Progenitor cell of endocrine pancreas (in vitro differentiated cells): Measurements from ENCODE around the gene ANXA3. TPM values are rescaled to one million over a fixed set of nuclear protein-coding genes. Genes with fewer than 3 reads are reported as not detected.

ENCODE experiments used
- DNase-seq: peaks from one replicate; pipeline ENCODE4 v3.0.0; 2021; ENCODE audit warnings: low spot score; ENCODE audit not compliant: unreplicated experiment
- H3K27ac Mint-ChIP-seq: 2 replicates; pipeline ENCODE4 v1.8.0; 2021; ENCODE audit warnings: mild to moderate bottlenecking, moderate library complexity, mixed read lengths
- H3K27me3 Mint-ChIP-seq: 2 replicates; pipeline ENCODE4 v1.8.0; 2021; ENCODE audit warnings: mixed read lengths
- H3K36me3 Mint-ChIP-seq: 2 replicates; pipeline ENCODE4 v1.8.0; 2022; ENCODE audit warnings: mixed read lengths; ENCODE audit not compliant: insufficient read depth
- H3K4me1 Mint-ChIP-seq: 2 replicates; pipeline ENCODE4 v1.8.0; 2021; ENCODE audit warnings: low read depth, mixed read lengths
- H3K4me3 Mint-ChIP-seq: 2 replicates; pipeline ENCODE4 v1.8.0; 2021; ENCODE audit warnings: low read depth, mild to moderate bottlenecking, moderate library complexity, mixed read lengths
- H3K9me3 Mint-ChIP-seq: 2 replicates; pipeline ENCODE4 v1.8.0; 2021; ENCODE audit warnings: low read depth, mixed read lengths
- CTCF ChIP-seq: fragments of 200-600 bp; sonication (generic); IDR thresholded peaks from one replicate; pipeline ENCODE4 v1.5.0; 2021; ENCODE audit warnings: antibody characterized with exemption, mild to moderate bottlenecking; ENCODE audit not compliant: unreplicated experiment
- total RNA-seq: library from RNA; stranded (reverse); gene quantifications from 2 replicates; pipeline ENCODE4 v1.2.1, GENCODE V29; 2021

ANXA3 gene
- total RNA-seq, 1 donor from 2014 or later = 108 TPM

- H3K4me1 Mint-ChIP-seq = peaks cover 2% of the 10 kb centered on the region
- no peaks in the 10 kb centered on the region for H3K9me3 Mint-ChIP-seq
- no peak overlapping the region for H3K4me3 Mint-ChIP-seq
- no peaks in the 10 kb centered on the region for H3K27me3 Mint-ChIP-seq
- H3K36me3 Mint-ChIP-seq = no peaks in the 10 kb centered on the region
- peak overlapping the region; percentile 43 for H3K27ac Mint-ChIP-seq
- no peak for TF ChIP-seq CTCF
- DNase-seq = no peak
Observed at GRCh38 chr4:78645853-78646757, 94.5 kb downstream of the ANXA3 start.

DNA sequence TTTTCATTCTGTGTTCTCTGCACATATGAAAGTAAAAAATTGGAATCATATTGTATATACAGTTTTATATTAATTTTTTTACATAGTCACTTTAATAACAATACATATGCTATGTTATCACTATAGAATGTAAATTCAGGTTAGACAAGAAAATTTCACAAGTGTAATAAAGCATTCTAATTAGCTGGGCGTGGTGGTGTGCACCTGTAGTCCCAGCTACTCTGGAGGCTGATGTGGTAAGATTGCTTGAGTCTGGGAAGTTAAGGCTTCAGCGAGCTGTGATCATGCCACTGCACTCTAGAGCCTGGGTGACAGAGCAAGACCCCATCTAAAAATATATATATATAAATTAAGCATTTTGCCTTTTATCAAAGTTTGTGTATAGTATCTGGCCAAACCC is 95.7 kb downstream of the ANXA3 start:
- H3K36me3 Mint-ChIP-seq = no peaks in the 10 kb centered on the region
- H3K9me3 Mint-ChIP-seq = no peaks in the 10 kb centered on the region
- no peaks in the 10 kb centered on the region for H3K27me3 Mint-ChIP-seq
- H3K27ac Mint-ChIP-seq = no peak overlapping the region
- no peak for TF ChIP-seq CTCF
- no peak for DNase-seq
- no peak overlapping the region for H3K4me3 Mint-ChIP-seq
- peaks cover 2% of the 10 kb centered on the region for H3K4me1 Mint-ChIP-seq

GRCh38 chr4:78648640-78649363 is 97.2 kb downstream of the ANXA3 start:
- Mint-ChIP-seq H3K36me3 (no peaks in the 10 kb centered on the region), H3K27ac (no peak overlapping the region), H3K9me3 (no peaks in the 10 kb centered on the region), H3K4me1 (peaks cover 2% of the 10 kb centered on the region), H3K27me3 (no peaks in the 10 kb centered on the region), H3K4me3 (no peak overlapping the region)
- no peak for TF ChIP-seq CTCF
- no peak for DNase-seq

DNA sequence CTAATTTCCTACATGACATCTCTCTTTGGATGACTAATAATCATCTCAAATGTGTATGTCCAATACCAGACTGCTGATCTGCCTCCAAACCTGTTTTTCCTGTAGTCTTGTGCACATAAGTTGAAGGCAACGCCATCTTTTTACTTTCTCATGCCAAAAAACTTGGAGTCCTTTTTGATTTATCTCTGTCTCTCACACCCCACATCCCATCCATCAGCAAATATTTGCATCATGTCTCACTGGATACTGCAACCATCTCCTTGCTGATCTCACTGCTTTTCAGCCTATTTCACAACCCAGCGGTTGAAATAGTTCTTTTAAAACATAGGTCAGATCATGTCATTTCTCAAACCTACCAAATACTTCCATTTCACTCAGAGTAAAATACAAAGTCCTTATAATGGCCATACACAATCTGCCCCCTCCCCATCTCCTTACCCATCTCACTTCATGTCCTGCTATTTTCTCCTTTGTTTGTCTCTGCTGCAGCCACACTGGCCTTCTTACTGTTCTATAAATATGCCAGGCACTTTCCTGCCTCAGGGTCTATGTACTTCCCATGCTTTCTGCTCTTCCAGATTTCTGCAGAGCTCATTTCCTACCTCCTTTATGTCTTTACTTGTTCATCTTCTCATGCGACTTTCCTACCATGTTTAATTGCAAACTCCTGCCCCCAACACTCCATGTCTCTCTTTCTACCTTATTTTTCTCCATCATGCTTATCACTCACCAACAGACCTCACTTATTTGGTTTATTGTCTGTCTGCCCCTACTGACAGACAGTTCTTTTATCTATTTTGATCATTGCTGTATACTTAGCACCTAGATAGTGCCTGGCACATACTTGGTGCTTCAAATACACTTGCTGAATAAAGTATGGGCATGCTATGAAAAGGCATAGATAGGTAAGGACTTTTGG is 98.8 kb downstream of the ANXA3 start:
- Mint-ChIP-seq H3K36me3 (no peaks in the 10 kb centered on the region), H3K4me1 (peaks cover 1% of the 10 kb centered on the region), H3K9me3 (no peaks in the 10 kb centered on the region), H3K27me3 (no peaks in the 10 kb centered on the region), H3K4me3 (no peak overlapping the region), H3K27ac (no peak overlapping the region)
- TF ChIP-seq CTCF = no peak
- DNase-seq = no peak
